Measurements from ENCODE around the gene FNDC11.
A peak's percentile ranks its signal among the peaks of the same experiment; 100 is the strongest.

Gene FNDC11

GRCh38 chr20:63519668-63520503, 34.1 kb upstream of the FNDC11 start:
- Histone ChIP-seq H3K27ac (ENCODE audit: insufficient read depth in 1 of 2, low read depth in 1 of 2, low read length in 2 of 2, poor library complexity in 1 of 2, severe bottlenecking in 2 of 2) (no peak overlapping the region), H3K4me1 (ENCODE audit: control extremely low read depth in 1 of 4, control insufficient read depth in 4 of 4, insufficient read depth in 4 of 4, low read length in 3 of 4) (peaks cover 0 to 28% (median 21%) of the 10 kb centered on the region in 4 experiments), H3K9me3 (ENCODE audit: control extremely low read depth in 1 of 5, control insufficient read depth in 4 of 5, insufficient read depth in 2 of 5, low read depth in 1 of 5, low read length in 4 of 5) (peaks cover 0 to 11% (median 6%) of the 10 kb centered on the region in 5 experiments), H3K36me3 (ENCODE audit: control insufficient read depth in 4 of 4, insufficient read depth in 4 of 4, low read length in 3 of 4) (peaks cover 2 to 16% (median 9%) of the 10 kb centered on the region in 4 experiments), H3K27me3 (replicated peaks in 2 of 5; ENCODE audit: control insufficient read depth in 4 of 5, insufficient read depth in 5 of 5, low read length in 4 of 5) (no peaks in the 10 kb centered on the region), H3K4me3 (ENCODE audit: control insufficient read depth in 1 of 7, extremely low read depth in 1 of 7, insufficient read depth in 4 of 7, low read depth in 2 of 7, low read length in 6 of 7) (peak overlapping the region; percentile 35 to 83 (median 76))
- ChIA-PET CTCF (interaction anchor here (1.0 to 4.8 kb wide), 6 partner anchors 11 to 78 kb away, joined by 4 to 31 read pairs (median 12); partner anchors contain the start of gene PTK6), POLR2A (interaction anchor here (2.0 kb wide), 1 partner anchor 23 kb away, joined by 7 read pairs; no protein-coding TSS in a partner anchor)
- peak; percentile 59 to 77 (median 67) for DNase-seq
- under 1% methylated on average over 55 of the region's 72 CpGs for WGBS (ENCODE audit: insufficient coverage)

GRCh38 chr20:63520504-63520933, 33.4 kb upstream of the FNDC11 start, which contains the start of gene PPDPF:
TSS of gene PPDPF (plus strand) at chr20:63520765. CDS start at chr20:63521309, 544 bp downstream.
- H3K27me3 ChIP-seq (replicated peaks in 2 of 5; ENCODE audit: control insufficient read depth in 4 of 5, insufficient read depth in 5 of 5, low read length in 4 of 5): no peaks in the 10 kb centered on the region
- peaks cover 0 to 28% (median 21%) of the 10 kb centered on the region in 4 experiments for H3K4me1 ChIP-seq (ENCODE audit: control extremely low read depth in 1 of 4, control insufficient read depth in 4 of 4, insufficient read depth in 4 of 4, low read length in 3 of 4)
- ChIA-PET CTCF (interaction anchor here (1.0 to 4.7 kb wide), 6 partner anchors 10 to 84 kb away, joined by 3 to 31 read pairs (median 8); partner anchors contain the start of gene PTK6), POLR2A (interaction anchor here (0.6 to 2.0 kb wide), 2 partner anchors 12 to 24 kb away, joined by 3 to 7 read pairs; no protein-coding TSS in a partner anchor)
- H3K4me3 ChIP-seq (ENCODE audit: control insufficient read depth in 1 of 7, extremely low read depth in 1 of 7, insufficient read depth in 4 of 7, low read depth in 2 of 7, low read length in 6 of 7): peak within 1 kb of the TSS; percentile 52 to 83 (median 76)
- DNase-seq: peak; percentile 74 to 88 (median 88)
- WGBS (ENCODE audit: insufficient coverage): under 1% methylated on average over 59 of the region's 64 CpGs
- peaks cover 2 to 16% (median 9%) of the 10 kb centered on the region in 4 experiments for H3K36me3 ChIP-seq (ENCODE audit: control insufficient read depth in 4 of 4, insufficient read depth in 4 of 4, low read length in 3 of 4)
- peaks cover 0 to 11% (median 6%) of the 10 kb centered on the region in 5 experiments for H3K9me3 ChIP-seq (ENCODE audit: control extremely low read depth in 1 of 5, control insufficient read depth in 4 of 5, insufficient read depth in 2 of 5, low read depth in 1 of 5, low read length in 4 of 5)
- peak within 1 kb of the TSS in 1 of 2 experiments; percentile 64 for H3K27ac ChIP-seq (ENCODE audit: insufficient read depth in 1 of 2, low read depth in 1 of 2, low read length in 2 of 2, poor library complexity in 1 of 2, severe bottlenecking in 2 of 2)

GRCh38 chr20:63520934-63521601, 32.9 kb upstream of the FNDC11 start:
- DNase-seq: peak; percentile 52 to 72 (median 69)
- H3K9me3 ChIP-seq (ENCODE audit: control extremely low read depth in 1 of 5, control insufficient read depth in 4 of 5, insufficient read depth in 2 of 5, low read depth in 1 of 5, low read length in 4 of 5): peaks cover 0 to 11% (median 6%) of the 10 kb centered on the region in 5 experiments
- POLR2A ChIA-PET: interaction anchor here (0.6 to 2.0 kb wide), 4 partner anchors 11 to 265 kb away, joined by 3 to 7 read pairs (median 4); no protein-coding TSS in a partner anchor
- WGBS (ENCODE audit: insufficient coverage): 1% methylated on average over 38 of the region's 68 CpGs
- H3K4me3 ChIP-seq (ENCODE audit: control insufficient read depth in 1 of 7, extremely low read depth in 1 of 7, insufficient read depth in 4 of 7, low read depth in 2 of 7, low read length in 6 of 7): peak overlapping the region; percentile 52 to 83 (median 76)
- H3K36me3 ChIP-seq (ENCODE audit: control insufficient read depth in 4 of 4, insufficient read depth in 4 of 4, low read length in 3 of 4): peaks cover 2 to 16% (median 9%) of the 10 kb centered on the region in 4 experiments
- CTCF ChIA-PET: interaction anchor here (1.0 to 4.7 kb wide), 6 partner anchors 10 to 84 kb away, joined by 3 to 31 read pairs (median 8); partner anchors contain the start of gene PTK6
- no peaks in the 10 kb centered on the region for H3K27me3 ChIP-seq (replicated peaks in 2 of 5; ENCODE audit: control insufficient read depth in 4 of 5, insufficient read depth in 5 of 5, low read length in 4 of 5)
- peak overlapping the region in 1 of 2 experiments; percentile 64 for H3K27ac ChIP-seq (ENCODE audit: insufficient read depth in 1 of 2, low read depth in 1 of 2, low read length in 2 of 2, poor library complexity in 1 of 2, severe bottlenecking in 2 of 2)
- H3K4me1 ChIP-seq (ENCODE audit: control extremely low read depth in 1 of 4, control insufficient read depth in 4 of 4, insufficient read depth in 4 of 4, low read length in 3 of 4): peaks cover 1 to 28% (median 25%) of the 10 kb centered on the region in 4 experiments

GRCh38 chr20:63521602-63522001, 32.4 kb upstream of the FNDC11 start:
- no peaks in the 10 kb centered on the region for H3K27me3 ChIP-seq (replicated peaks in 2 of 5; ENCODE audit: control insufficient read depth in 4 of 5, insufficient read depth in 5 of 5, low read length in 4 of 5)
- no peak for DNase-seq
- H3K27ac ChIP-seq (ENCODE audit: insufficient read depth in 1 of 2, low read depth in 1 of 2, low read length in 2 of 2, poor library complexity in 1 of 2, severe bottlenecking in 2 of 2): peak overlapping the region in 1 of 2 experiments; percentile 64
- H3K36me3 ChIP-seq (ENCODE audit: control insufficient read depth in 4 of 4, insufficient read depth in 4 of 4, low read length in 3 of 4): peaks cover 2 to 16% (median 9%) of the 10 kb centered on the region in 4 experiments
- peaks cover 4 to 28% (median 27%) of the 10 kb centered on the region in 4 experiments for H3K4me1 ChIP-seq (ENCODE audit: control extremely low read depth in 1 of 4, control insufficient read depth in 4 of 4, insufficient read depth in 4 of 4, low read length in 3 of 4)
- peak overlapping the region; percentile 52 to 83 (median 76) for H3K4me3 ChIP-seq (ENCODE audit: control insufficient read depth in 1 of 7, extremely low read depth in 1 of 7, insufficient read depth in 4 of 7, low read depth in 2 of 7, low read length in 6 of 7)
- ChIA-PET CTCF (interaction anchor here (1.3 to 4.7 kb wide), 5 partner anchors 9 to 85 kb away, joined by 3 to 31 read pairs (median 12); partner anchors contain the start of gene PTK6), POLR2A (interaction anchor here (0.6 to 2.0 kb wide), 3 partner anchors 10 to 264 kb away, joined by 3 to 7 read pairs (median 4); no protein-coding TSS in a partner anchor)
- 78% methylated on average over 10 of the region's 23 CpGs for WGBS (ENCODE audit: insufficient coverage)
- H3K9me3 ChIP-seq (ENCODE audit: control extremely low read depth in 1 of 5, control insufficient read depth in 4 of 5, insufficient read depth in 2 of 5, low read depth in 1 of 5, low read length in 4 of 5): peaks cover 0 to 11% (median 6%) of the 10 kb centered on the region in 5 experiments

- Histone ChIP-seq H3K27me3 (replicated peaks in 2 of 5; ENCODE audit: control insufficient read depth in 4 of 5, insufficient read depth in 5 of 5, low read length in 4 of 5) (no peaks in the 10 kb centered on the region), H3K36me3 (ENCODE audit: control insufficient read depth in 4 of 4, insufficient read depth in 4 of 4, low read length in 3 of 4) (peaks cover 2 to 16% (median 9%) of the 10 kb centered on the region in 4 experiments), H3K27ac (ENCODE audit: insufficient read depth in 1 of 2, low read depth in 1 of 2, low read length in 2 of 2, poor library complexity in 1 of 2, severe bottlenecking in 2 of 2) (no peak overlapping the region), H3K9me3 (ENCODE audit: control extremely low read depth in 1 of 5, control insufficient read depth in 4 of 5, insufficient read depth in 2 of 5, low read depth in 1 of 5, low read length in 4 of 5) (peaks cover 0 to 11% (median 6%) of the 10 kb centered on the region in 5 experiments), H3K4me1 (ENCODE audit: control extremely low read depth in 1 of 4, control insufficient read depth in 4 of 4, insufficient read depth in 4 of 4, low read length in 3 of 4) (peaks cover 4 to 28% (median 27%) of the 10 kb centered on the region in 4 experiments), H3K4me3 (ENCODE audit: control insufficient read depth in 1 of 7, extremely low read depth in 1 of 7, insufficient read depth in 4 of 7, low read depth in 2 of 7, low read length in 6 of 7) (peak overlapping the region in 1 of 7 experiments; percentile 19)
- ChIA-PET CTCF (interaction anchor here (1.1 to 4.7 kb wide), 6 partner anchors 9 to 85 kb away, joined by 3 to 31 read pairs (median 8); partner anchors contain the start of gene PTK6), POLR2A (no interaction called here)
- 89% methylated on average over 10 of the region's 13 CpGs for WGBS (ENCODE audit: insufficient coverage)
- DNase-seq: no peak
These were observed 31.7 kb upstream of the FNDC11 start for GRCh38 chr20:63522091-63522868.

All from common myeloid progenitor, CD34-positive (primary cell).